Measurements from ENCODE around the gene SCG5.

Gene SCG5

DNA sequence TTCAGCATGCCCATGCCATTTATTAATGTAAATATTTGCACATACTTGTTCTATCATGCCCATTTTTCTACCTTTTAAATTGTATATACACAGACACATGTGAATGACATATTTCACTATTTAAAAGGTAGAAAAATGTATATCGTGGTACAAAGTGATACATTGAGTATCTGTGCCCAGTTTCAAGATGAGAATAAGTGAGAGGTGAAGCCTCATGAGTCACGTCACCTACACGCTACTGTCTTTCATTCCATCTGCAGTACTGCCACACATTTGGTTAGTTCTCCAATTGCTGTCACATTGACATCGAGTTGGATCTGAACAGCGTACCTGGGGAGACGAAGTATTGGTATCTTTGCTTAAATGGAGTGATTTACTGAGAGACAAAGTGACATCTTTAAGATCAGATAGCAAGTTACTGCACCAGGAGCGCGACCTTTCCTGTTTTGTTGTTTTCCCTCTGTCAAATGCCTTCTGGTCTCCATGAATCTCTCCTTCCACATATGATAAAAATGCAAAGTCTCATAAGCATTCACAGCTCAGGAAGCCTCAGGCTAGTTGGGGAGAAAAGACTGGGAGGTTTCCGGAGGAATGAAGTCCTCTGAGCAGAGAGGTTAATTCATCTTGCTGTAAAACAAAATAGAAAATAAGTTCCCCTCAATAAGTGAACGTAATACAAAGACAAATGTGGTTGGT is 88.3 kb downstream of the SCG5 start:
- no peak for DNase-seq

DNA sequence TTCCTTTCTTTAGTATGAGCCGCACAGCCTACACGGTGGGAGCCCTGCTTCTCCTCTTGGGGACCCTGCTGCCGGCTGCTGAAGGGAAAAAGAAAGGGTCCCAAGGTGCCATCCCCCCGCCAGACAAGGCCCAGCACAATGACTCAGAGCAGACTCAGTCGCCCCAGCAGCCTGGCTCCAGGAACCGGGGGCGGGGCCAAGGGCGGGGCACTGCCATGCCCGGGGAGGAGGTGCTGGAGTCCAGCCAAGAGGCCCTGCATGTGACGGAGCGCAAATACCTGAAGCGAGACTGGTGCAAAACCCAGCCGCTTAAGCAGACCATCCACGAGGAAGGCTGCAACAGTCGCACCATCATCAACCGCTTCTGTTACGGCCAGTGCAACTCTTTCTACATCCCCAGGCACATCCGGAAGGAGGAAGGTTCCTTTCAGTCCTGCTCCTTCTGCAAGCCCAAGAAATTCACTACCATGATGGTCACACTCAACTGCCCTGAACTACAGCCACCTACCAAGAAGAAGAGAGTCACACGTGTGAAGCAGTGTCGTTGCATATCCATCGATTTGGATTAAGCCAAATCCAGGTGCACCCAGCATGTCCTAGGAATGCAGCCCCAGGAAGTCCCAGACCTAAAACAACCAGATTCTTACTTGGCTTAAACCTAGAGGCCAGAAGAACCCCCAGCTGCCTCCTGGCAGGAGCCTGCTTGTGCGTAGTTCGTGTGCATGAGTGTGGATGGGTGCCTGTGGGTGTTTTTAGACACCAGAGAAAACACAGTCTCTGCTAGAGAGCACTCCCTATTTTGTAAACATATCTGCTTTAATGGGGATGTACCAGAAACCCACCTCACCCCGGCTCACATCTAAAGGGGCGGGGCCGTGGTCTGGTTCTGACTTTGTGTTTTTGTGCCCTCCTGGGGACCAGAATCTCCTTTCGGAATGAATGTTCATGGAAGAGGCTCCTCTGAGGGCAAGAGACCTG is 89.5 kb downstream of the SCG5 start:
- no peak for DNase-seq

DNA sequence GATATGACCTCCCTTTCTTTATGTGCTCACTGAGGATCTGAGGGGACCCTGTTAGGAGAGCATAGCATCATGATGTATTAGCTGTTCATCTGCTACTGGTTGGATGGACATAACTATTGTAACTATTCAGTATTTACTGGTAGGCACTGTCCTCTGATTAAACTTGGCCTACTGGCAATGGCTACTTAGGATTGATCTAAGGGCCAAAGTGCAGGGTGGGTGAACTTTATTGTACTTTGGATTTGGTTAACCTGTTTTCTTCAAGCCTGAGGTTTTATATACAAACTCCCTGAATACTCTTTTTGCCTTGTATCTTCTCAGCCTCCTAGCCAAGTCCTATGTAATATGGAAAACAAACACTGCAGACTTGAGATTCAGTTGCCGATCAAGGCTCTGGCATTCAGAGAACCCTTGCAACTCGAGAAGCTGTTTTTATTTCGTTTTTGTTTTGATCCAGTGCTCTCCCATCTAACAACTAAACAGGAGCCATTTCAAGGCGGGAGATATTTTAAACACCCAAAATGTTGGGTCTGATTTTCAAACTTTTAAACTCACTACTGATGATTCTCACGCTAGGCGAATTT is 91.2 kb downstream of the SCG5 start:
- DNase-seq, result no peak

DNA sequence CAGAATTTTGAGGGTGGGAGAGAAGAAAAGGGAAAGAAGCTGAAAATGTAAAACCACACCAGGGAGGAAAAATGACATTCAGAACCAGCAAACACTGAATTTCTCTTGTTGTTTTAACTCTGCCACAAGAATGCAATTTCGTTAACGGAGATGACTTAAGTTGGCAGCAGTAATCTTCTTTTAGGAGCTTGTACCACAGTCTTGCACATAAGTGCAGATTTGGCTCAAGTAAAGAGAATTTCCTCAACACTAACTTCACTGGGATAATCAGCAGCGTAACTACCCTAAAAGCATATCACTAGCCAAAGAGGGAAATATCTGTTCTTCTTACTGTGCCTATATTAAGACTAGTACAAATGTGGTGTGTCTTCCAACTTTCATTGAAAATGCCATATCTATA is 91.8 kb downstream of the SCG5 start:
- no peak for DNase-seq

DNA sequence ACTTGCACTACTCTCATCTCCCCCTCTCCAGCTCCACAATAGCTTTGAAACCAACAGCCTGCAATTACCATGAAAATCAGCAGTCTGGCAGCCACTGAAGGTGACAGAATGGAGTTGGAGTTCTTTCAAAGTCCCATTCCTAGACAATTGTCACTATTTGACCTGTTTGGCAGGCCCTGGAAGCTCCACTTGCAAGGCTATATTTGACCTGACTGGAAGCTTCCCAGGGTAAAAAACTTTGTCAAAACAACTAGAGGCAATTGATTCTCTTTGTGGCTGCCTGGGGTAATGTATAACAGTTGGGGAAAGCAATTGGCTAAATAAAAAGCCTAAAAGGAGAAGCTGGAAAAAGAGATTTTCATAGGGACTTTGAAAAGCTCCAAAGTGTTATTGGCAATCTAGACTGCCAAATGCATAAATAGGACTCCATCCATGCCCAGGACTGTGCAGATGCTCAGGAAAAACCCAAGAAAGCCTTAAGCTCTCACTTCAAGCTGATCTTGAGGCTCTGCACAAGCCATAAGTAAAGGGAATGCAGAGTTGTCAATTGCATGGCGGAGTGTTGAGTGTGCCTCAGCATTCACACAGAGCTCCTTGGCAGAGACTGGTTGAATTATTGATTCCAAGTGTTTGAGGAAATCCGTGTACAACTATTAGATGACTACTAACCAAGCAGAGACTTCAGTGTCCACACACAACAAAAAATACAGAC is 94.6 kb downstream of the SCG5 start:
- no peak for DNase-seq

DNA sequence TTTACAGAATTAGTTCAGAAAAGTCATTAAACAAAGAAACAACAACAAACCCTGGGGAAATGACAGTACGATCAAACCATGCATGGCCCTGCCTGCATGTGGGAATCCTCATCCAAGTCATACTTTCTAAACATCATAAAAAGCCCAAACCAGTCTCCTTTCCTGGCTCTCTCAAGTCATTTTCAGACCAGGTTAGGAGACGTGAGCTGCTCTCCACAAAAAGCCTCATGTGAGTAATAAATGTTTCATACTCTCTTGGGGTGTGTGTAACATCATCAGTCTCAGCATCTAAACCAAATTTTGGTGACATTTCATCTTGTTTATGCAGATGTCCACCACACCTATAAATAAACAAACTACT is 95.2 kb downstream of the SCG5 start:
- no peak for DNase-seq

DNA sequence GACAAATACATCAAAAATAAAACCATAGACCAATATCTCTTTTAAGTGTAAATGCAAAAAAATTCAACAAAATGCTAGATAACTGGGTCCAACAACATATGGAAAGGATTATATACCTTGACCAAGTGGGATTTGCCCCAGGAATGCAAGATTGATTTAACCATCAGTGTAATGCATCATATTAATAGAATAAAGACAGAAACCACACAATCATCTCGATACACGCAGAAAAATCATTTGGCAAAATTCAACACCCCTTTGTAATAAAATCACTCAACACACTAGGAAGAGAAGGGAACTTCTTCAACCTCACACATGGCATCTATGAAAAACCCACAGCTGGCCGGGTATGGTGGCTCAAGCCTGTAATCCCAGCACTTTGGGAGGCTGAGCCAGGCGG is 95.8 kb downstream of the SCG5 start:
- DNase-seq, result no peak

GRCh38 chr15:32738666-32739065 is 97.2 kb downstream of the SCG5 start:
- no peak for DNase-seq

- DNase-seq, result no peak
Observed at GRCh38 chr15:32739522-32740063, 98.1 kb downstream of the SCG5 start.

DNA sequence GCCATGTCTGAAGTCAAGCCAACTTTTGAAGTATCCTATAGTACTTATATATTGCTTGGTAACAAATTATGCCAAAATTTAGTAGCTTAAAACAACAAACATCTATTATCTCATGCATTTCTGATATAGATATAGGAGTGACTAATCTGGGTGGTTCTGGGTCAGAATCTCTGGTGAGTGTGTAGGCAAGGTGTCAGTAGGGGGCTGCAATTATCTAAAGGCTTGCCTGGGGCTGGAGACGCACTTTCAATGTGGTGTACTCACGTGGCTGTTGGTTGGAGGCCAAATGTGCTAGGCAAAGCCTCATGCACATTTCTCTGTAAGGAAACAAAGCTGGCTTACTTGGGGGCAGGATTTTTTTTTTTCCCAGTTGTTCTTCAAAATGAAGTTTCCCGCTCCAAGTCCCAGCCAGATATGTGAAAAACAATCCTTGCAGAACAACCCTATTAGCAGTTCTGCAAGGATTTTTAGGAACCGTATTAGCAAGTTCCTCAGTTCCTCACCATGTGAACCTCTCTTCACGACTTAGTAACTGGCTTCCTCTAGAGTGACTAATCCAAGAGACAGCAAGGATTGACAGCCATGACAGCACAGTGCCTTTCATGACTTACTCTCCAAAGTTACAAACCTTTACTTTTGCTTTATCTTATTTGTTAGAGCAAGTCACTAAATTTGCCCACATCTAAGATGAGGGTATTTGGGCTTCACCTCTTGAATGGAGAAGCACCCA is 102.1 kb downstream of the SCG5 start:
- DNase-seq, result no peak

- DNase-seq, result no peak
Observed at GRCh38 chr15:32746116-32746857, 104.8 kb downstream of the SCG5 start.
